H9 (cell line): Measurements from ENCODE around the gene SNX15. TPM values are rescaled to one million over a fixed set of nuclear protein-coding genes. Genes with fewer than 3 reads are reported as not detected.
A peak's percentile ranks its signal among the peaks of the same experiment; 100 is the strongest.

Experiments
- DNase-seq: peaks from one replicate; pipeline ENCODE4 v3.0.0-alpha.2; 2017
- H2AFZ ChIP-seq: one replicate; pipeline ENCODE4 v1.6.1; 2013; ENCODE audit warnings: mild to moderate bottlenecking, low read length, control low read depth, moderate library complexity
- H2AK5ac ChIP-seq: 2 replicates; pipeline ENCODE4 v1.6.1; 2013; ENCODE audit warnings: low read length, control low read depth, mixed read lengths; ENCODE audit not compliant: insufficient read length
- H2BK120ac ChIP-seq: one replicate; pipeline ENCODE4 v1.6.1; 2013; ENCODE audit warnings: low read depth, mild to moderate bottlenecking, low read length, control low read depth, inconsistent platforms; ENCODE audit not compliant: poor library complexity, severe bottlenecking
- H2BK12ac ChIP-seq: 2 replicates; pipeline ENCODE4 v1.6.1; 2013; ENCODE audit warnings: low read length, control low read depth, mixed read lengths, low read depth; ENCODE audit not compliant: insufficient read length
- H2BK15ac ChIP-seq: 2 replicates; pipeline ENCODE4 v1.6.1; 2013; ENCODE audit warnings: low read depth, low read length, control low read depth
- H2BK20ac ChIP-seq: one replicate; pipeline ENCODE4 v1.6.1; 2013; ENCODE audit warnings: low read depth, mild to moderate bottlenecking, low read length, control low read depth, inconsistent platforms; ENCODE audit not compliant: poor library complexity, severe bottlenecking
- H2BK5ac ChIP-seq: 2 replicates; pipeline ENCODE4 v1.6.1; 2013; ENCODE audit warnings: low read length, control low read depth, mixed read lengths; ENCODE audit not compliant: insufficient read length
- H3K14ac ChIP-seq: 2 replicates; pipeline ENCODE4 v1.6.1; 2013; ENCODE audit warnings: low read length, control low read depth; ENCODE audit not compliant: insufficient read depth
- H3K18ac ChIP-seq: 2 replicates; pipeline ENCODE4 v1.6.1; 2013; ENCODE audit warnings: low read depth, mild to moderate bottlenecking, mixed read lengths, low read length, control low read depth; ENCODE audit not compliant: insufficient read length
- H3K23ac ChIP-seq: 2 replicates; pipeline ENCODE4 v1.6.1; 2013; ENCODE audit warnings: low read length, control low read depth, mixed read lengths, low read depth; ENCODE audit not compliant: insufficient read length
- H3K23me2 ChIP-seq: 2 replicates; pipeline ENCODE4 v1.6.1; 2013; ENCODE audit warnings: low read depth, mild to moderate bottlenecking, mixed read lengths, low read length, control low read depth; ENCODE audit not compliant: insufficient read length, poor library complexity, severe bottlenecking
- H3K27ac ChIP-seq: 2 replicates; pipeline ENCODE4 v1.5.1; 2013; ENCODE audit warnings: low read length, control low read depth, mixed read lengths, low read depth; ENCODE audit not compliant: insufficient read length
- H3K27me3 ChIP-seq: 2 replicates; pipeline ENCODE4 v1.6.1; 2013; ENCODE audit warnings: low read length, control low read depth, inconsistent platforms; ENCODE audit not compliant: insufficient read depth
- H3K4ac ChIP-seq: 2 replicates; pipeline ENCODE4 v1.6.1; 2013; ENCODE audit warnings: low read depth, mild to moderate bottlenecking, control low read depth, inconsistent platforms, low read length, moderate library complexity
- H3K4me1 ChIP-seq: 2 replicates; pipeline ENCODE4 v1.6.1; 2013; ENCODE audit warnings: low read length, control low read depth, inconsistent platforms; ENCODE audit not compliant: insufficient read depth
- H3K4me2 ChIP-seq: 2 replicates; pipeline ENCODE4 v1.6.1; 2013; ENCODE audit warnings: low read length, control low read depth, mixed read lengths; ENCODE audit not compliant: insufficient read length, insufficient read depth
- H3K56ac ChIP-seq: 2 replicates; pipeline ENCODE4 v1.6.1; 2013; ENCODE audit warnings: low read depth, mild to moderate bottlenecking, mixed read lengths, low read length, control low read depth; ENCODE audit not compliant: insufficient read length
- H3K79me1 ChIP-seq: 2 replicates; pipeline ENCODE4 v1.6.1; 2013; ENCODE audit warnings: low read depth, mild to moderate bottlenecking, moderate library complexity, low read length, control low read depth, inconsistent platforms; ENCODE audit not compliant: insufficient read depth, poor library complexity, severe bottlenecking
- H3K79me2 ChIP-seq: 2 replicates; pipeline ENCODE4 v1.6.1; 2013; ENCODE audit warnings: low read length, control low read depth, inconsistent platforms; ENCODE audit not compliant: insufficient read depth
- H3K9ac ChIP-seq: 2 replicates; pipeline ENCODE4 v1.6.1; 2013; ENCODE audit warnings: low read length, control low read depth, mixed read lengths; ENCODE audit not compliant: insufficient read length; ENCODE audit errors: extremely low read depth
- H3K9me3 ChIP-seq: one replicate; pipeline ENCODE4 v1.6.1; 2013; ENCODE audit warnings: low read depth, low read length, inconsistent platforms; ENCODE audit not compliant: control insufficient read depth
- H3T11ph ChIP-seq: one replicate; pipeline ENCODE4 v1.6.1; 2013; ENCODE audit warnings: mild to moderate bottlenecking, low read length, control low read depth, inconsistent platforms
- H4K20me1 ChIP-seq: one replicate; pipeline ENCODE4 v1.6.1; 2013; ENCODE audit not compliant: control insufficient read depth, insufficient read length, insufficient read depth
- H4K5ac ChIP-seq: 2 replicates; pipeline ENCODE4 v1.6.1; 2013; ENCODE audit warnings: low read depth, mild to moderate bottlenecking, mixed read lengths, low read length, control low read depth; ENCODE audit not compliant: insufficient read length
- H4K8ac ChIP-seq: replicated peaks from 2 replicates; pipeline ENCODE4 v1.6.1; 2013; ENCODE audit warnings: low read length, control low read depth, mixed read lengths, low read depth; ENCODE audit not compliant: insufficient read length
- H4K91ac ChIP-seq: 2 replicates; pipeline ENCODE4 v1.6.1; 2013; ENCODE audit warnings: low read depth, mild to moderate bottlenecking, moderate library complexity, mixed read lengths, low read length, control low read depth; ENCODE audit not compliant: insufficient read length
- H3K27ac Mint-ChIP-seq, 3 experiments: 2 replicates in 2 of 3; 3 replicates in 1 of 3; pipeline ENCODE4 v1.8.0; 2020 to 2021; ENCODE audit warnings: mixed read lengths in 3 of 3, mild to moderate bottlenecking in 1 of 3, moderate library complexity in 1 of 3
- H3K27me3 Mint-ChIP-seq: 2 replicates; pipeline ENCODE4 v1.8.0; 2021; ENCODE audit warnings: low read depth, mild to moderate bottlenecking, moderate library complexity, mixed read lengths
- H3K36me3 Mint-ChIP-seq, 3 experiments: 2 replicates in 2 of 3; 3 replicates in 1 of 3; pipeline ENCODE4 v1.8.0; 2020 to 2021; ENCODE audit warnings: low read depth in 3 of 3, mixed read lengths in 3 of 3; ENCODE audit not compliant: insufficient read depth in 1 of 3
- H3K4me1 Mint-ChIP-seq, 2 experiments: 2 replicates each; pipeline ENCODE4 v1.8.0; 2020; ENCODE audit warnings: mixed read lengths in 2 of 2
- H3K4me3 Mint-ChIP-seq, 2 experiments: 2 replicates in 1 of 2; 3 replicates in 1 of 2; pipeline ENCODE4 v1.8.0; 2020 to 2021; ENCODE audit warnings: mild to moderate bottlenecking in 2 of 2, mixed read lengths in 2 of 2, moderate library complexity in 1 of 2
- H3K9me3 Mint-ChIP-seq, 2 experiments: 2 replicates in 1 of 2; 3 replicates in 1 of 2; pipeline ENCODE4 v1.8.0; 2020; ENCODE audit warnings: mild to moderate bottlenecking in 2 of 2, mixed read lengths in 2 of 2, moderate library complexity in 1 of 2
- CTCF ChIP-seq: fragments of 200-600 bp; sonication (generic); conservative IDR thresholded peaks from 3 replicates; pipeline ENCODE4 v1.8.0; 2021; ENCODE audit warnings: antibody characterized with exemption, mild to moderate bottlenecking
- WGBS: extraction: QIAGEN DNeasy Blood & Tissue Kit; methylation state at CpG from one replicate; pipeline ENCODE4 v1.1.7; 2013; ENCODE audit warnings: missing lambda C conversion rate, low lambda C conversion rate, mixed read lengths; ENCODE audit not compliant: insufficient read length; ENCODE audit errors: extremely low coverage; 5-methylcytosine and 5-hydroxymethylcytosine counted together
- total RNA-seq: library from RNA; stranded (reverse); gene quantifications from 2 replicates; pipeline ENCODE4 v1.2.1, GENCODE V29; 2021

The SNX15 gene
- total RNA-seq, 1 experiment from 2014 or later, result 24.3 TPM

- Histone ChIP-seq H2AK5ac (no peak overlapping the region), H2BK5ac (no peak overlapping the region), H3K14ac (no peak overlapping the region), H2AFZ (no peak overlapping the region), H3K27me3 (no peaks in the 10 kb centered on the region), H3K4ac (no peak overlapping the region), H3K79me2 (no peaks in the 10 kb centered on the region), H3K23ac (no peak overlapping the region), H3K4me1 (peaks cover 4% of the 10 kb centered on the region; the same call in 1 of the 2 replicates), H3K4me2 (no peak overlapping the region), H4K5ac (no peak overlapping the region), H2BK12ac (no peak overlapping the region), H3K56ac (no peak overlapping the region), H3K23me2 (no peaks in the 10 kb centered on the region), H3K79me1 (no peaks in the 10 kb centered on the region), H4K91ac (no peak overlapping the region), H3K9ac (no peak overlapping the region), H2BK15ac (no peak overlapping the region), H3T11ph (no peak overlapping the region), H2BK120ac (no peak overlapping the region), H2BK20ac (no peak overlapping the region), H3K9me3 (no peaks in the 10 kb centered on the region), H4K20me1 (no peaks in the 10 kb centered on the region), H4K8ac (no peak overlapping the region), H3K18ac (no peak overlapping the region), H3K27ac (no peak overlapping the region)
- Mint-ChIP-seq H3K27ac (no peak overlapping the region), H3K27me3 (peaks cover under 1% of the 10 kb centered on the region; the same call in 1 of the 2 replicates), H3K4me3 (peak overlapping the region in 1 of 2 experiments; percentile 30; a peak in 1 of 5 replicates), H3K4me1 (peaks cover 17 to 21% of the 10 kb centered on the region in 2 experiments), H3K9me3 (no peaks in the 10 kb centered on the region), H3K36me3 (no peaks in the 10 kb centered on the region)
- no CpG with 5 or more reads among the region's 1 CpG for WGBS
- DNase-seq, result no peak
- no peak for TF ChIP-seq CTCF
Observed at GRCh38 chr11:64998141-64998540, 29.1 kb upstream of the SNX15 start.
